ENCODE data around the gene HIVEP3. TPM values are rescaled to one million over a fixed set of nuclear protein-coding genes. Genes with fewer than 3 reads are reported as not detected.

HIVEP3 gene
- total RNA-seq: 5.1 and 6.3 TPM in 2 replicates
- 0.96 TPM for total RNA-seq (2013)
- 1.5 and 2.0 TPM in 2 replicates for polyA plus RNA-seq
- 2.7 and 5.3 TPM in 2 replicates for polyA minus RNA-seq

GRCh38 chr1:41918450-41919043 lies at the start of gene HIVEP3:
Gene HIVEP3, minus strand, starts transcription at chr1:41918922.
- WGBS (ENCODE audit: insufficient coverage): 41% methylated on average over 6 of the region's 15 CpGs
- Mint-ChIP-seq H3K4me3 (peak within 1 kb of the TSS; percentile 69), H3K27ac (no peak within 1 kb of the TSS), H3K27me3 (peaks cover 46% of the 10 kb centered on the region), H3K9me3 (ENCODE audit: insufficient read depth) (peaks cover 2% of the 10 kb centered on the region), H3K4me1 (peaks cover 33% of the 10 kb centered on the region)
- H3K79me2 ChIP-seq (ENCODE audit: control insufficient read depth, insufficient read depth, low read length): no peaks in the 10 kb centered on the region
- H3K9me3 ChIP-seq (ENCODE audit: control extremely low read depth in 1 of 3, control insufficient read depth in 2 of 3, insufficient read depth in 1 of 3, low read length in 2 of 3): peaks cover 0 to 7% (median 0%) of the 10 kb centered on the region in 3 donors
- no peaks in the 10 kb centered on the region for H3K36me3 ChIP-seq (replicated peaks in 1 of 2; ENCODE audit: control extremely low read depth in 1 of 2, control insufficient read depth in 1 of 2, extremely low read depth in 1 of 2, insufficient read depth in 2 of 2, low read length in 1 of 2)
- no peaks in the 10 kb centered on the region for H4K20me1 ChIP-seq (ENCODE audit: control insufficient read depth, insufficient read depth, low read length, poor library complexity, severe bottlenecking)
- peaks cover 31 to 34% of the 10 kb centered on the region in 2 donors for H3K4me1 ChIP-seq (ENCODE audit: control insufficient read depth in 2 of 2, insufficient read depth in 2 of 2, low read length in 2 of 2)
- H3K4me2 ChIP-seq (replicated peaks; ENCODE audit: low read depth, low read length, poor library complexity, severe bottlenecking): peak within 1 kb of the TSS; percentile 74
- TF ChIP-seq, protein P1, sequence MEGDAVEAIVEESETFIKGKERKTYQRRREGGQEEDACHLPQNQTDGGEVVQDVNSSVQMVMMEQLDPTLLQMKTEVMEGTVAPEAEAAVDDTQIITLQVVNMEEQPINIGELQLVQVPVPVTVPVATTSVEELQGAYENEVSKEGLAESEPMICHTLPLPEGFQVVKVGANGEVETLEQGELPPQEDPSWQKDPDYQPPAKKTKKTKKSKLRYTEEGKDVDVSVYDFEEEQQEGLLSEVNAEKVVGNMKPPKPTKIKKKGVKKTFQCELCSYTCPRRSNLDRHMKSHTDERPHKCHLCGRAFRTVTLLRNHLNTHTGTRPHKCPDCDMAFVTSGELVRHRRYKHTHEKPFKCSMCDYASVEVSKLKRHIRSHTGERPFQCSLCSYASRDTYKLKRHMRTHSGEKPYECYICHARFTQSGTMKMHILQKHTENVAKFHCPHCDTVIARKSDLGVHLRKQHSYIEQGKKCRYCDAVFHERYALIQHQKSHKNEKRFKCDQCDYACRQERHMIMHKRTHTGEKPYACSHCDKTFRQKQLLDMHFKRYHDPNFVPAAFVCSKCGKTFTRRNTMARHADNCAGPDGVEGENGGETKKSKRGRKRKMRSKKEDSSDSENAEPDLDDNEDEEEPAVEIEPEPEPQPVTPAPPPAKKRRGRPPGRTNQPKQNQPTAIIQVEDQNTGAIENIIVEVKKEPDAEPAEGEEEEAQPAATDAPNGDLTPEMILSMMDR (IDR thresholded peaks at IDR 0.05): no peak
- TF ChIP-seq EZH2 (IDR thresholded peaks at IDR 0.05; ENCODE audit: borderline replicate concordance, insufficient read depth, low read depth, low read length, poor library complexity, severe bottlenecking): no peak
- DNase-seq (no peak), ATAC-seq (ENCODE audit: low read depth) (no peak)
- no peak within 1 kb of the TSS for H3K27ac ChIP-seq (ENCODE audit: low read length in 2 of 2)
- H2AFZ ChIP-seq (ENCODE audit: insufficient read depth, low read depth, low read length, poor library complexity, severe bottlenecking): peak within 1 kb of the TSS; percentile 58
- peak within 1 kb of the TSS; percentile 31 to 59 (median 39) for H3K4me3 ChIP-seq (ENCODE audit: control extremely low read depth in 1 of 5, extremely low read depth in 1 of 5, insufficient read depth in 1 of 5, low read depth in 2 of 5, low read length in 4 of 5)
- peak within 1 kb of the TSS; percentile 56 for H3K9ac ChIP-seq (ENCODE audit: low read length)
- ChIA-PET CTCF (no interaction called here), POLR2A (no interaction called here)
- peaks cover 0 to 47% (median 29%) of the 10 kb centered on the region in 4 experiments for H3K27me3 ChIP-seq (replicated peaks in 1 of 4; ENCODE audit: control extremely low read depth in 1 of 4, control insufficient read depth in 3 of 4, insufficient read depth in 4 of 4, low read length in 3 of 4)
- intact Hi-C loops (cut with micrococcal nuclease): no loop called here

GRCh38 chr1:41964400-41964799 lies 45.7 kb upstream of the HIVEP3 start:
- intact Hi-C loops (cut with micrococcal nuclease): no loop called here
- WGBS (ENCODE audit: insufficient coverage): 95% methylated on average over 3 of the region's 3 CpGs
- TF ChIP-seq, protein P1 (IDR thresholded peaks at IDR 0.05): no peak
- no peak for TF ChIP-seq EZH2 (IDR thresholded peaks at IDR 0.05; ENCODE audit: borderline replicate concordance, insufficient read depth, low read depth, low read length, poor library complexity, severe bottlenecking)
- Mint-ChIP-seq H3K4me1 (no peaks in the 10 kb centered on the region), H3K4me3 (no peak overlapping the region), H3K27ac (no peak overlapping the region), H3K27me3 (peaks cover 24% of the 10 kb centered on the region), H3K9me3 (ENCODE audit: insufficient read depth) (no peaks in the 10 kb centered on the region)
- ATAC-seq (ENCODE audit: low read depth): no peak
- Histone ChIP-seq H3K4me1 (ENCODE audit: control insufficient read depth in 2 of 2, insufficient read depth in 2 of 2, low read length in 2 of 2) (no peaks in the 10 kb centered on the region), H3K4me2 (replicated peaks; ENCODE audit: low read depth, low read length, poor library complexity, severe bottlenecking) (no peak overlapping the region), H3K9ac (ENCODE audit: low read length) (no peak overlapping the region), H3K9me3 (ENCODE audit: control extremely low read depth in 1 of 3, control insufficient read depth in 2 of 3, insufficient read depth in 1 of 3, low read length in 2 of 3) (no peaks in the 10 kb centered on the region), H3K4me3 (ENCODE audit: control extremely low read depth in 1 of 5, extremely low read depth in 1 of 5, insufficient read depth in 1 of 5, low read depth in 2 of 5, low read length in 4 of 5) (no peak overlapping the region), H3K27me3 (replicated peaks in 1 of 4; ENCODE audit: control extremely low read depth in 1 of 4, control insufficient read depth in 3 of 4, insufficient read depth in 4 of 4, low read length in 3 of 4) (no peaks in the 10 kb centered on the region), H2AFZ (ENCODE audit: insufficient read depth, low read depth, low read length, poor library complexity, severe bottlenecking) (no peak overlapping the region), H3K79me2 (ENCODE audit: control insufficient read depth, insufficient read depth, low read length) (no peaks in the 10 kb centered on the region), H4K20me1 (ENCODE audit: control insufficient read depth, insufficient read depth, low read length, poor library complexity, severe bottlenecking) (no peaks in the 10 kb centered on the region), H3K27ac (ENCODE audit: low read length in 2 of 2) (no peak overlapping the region), H3K36me3 (replicated peaks in 1 of 2; ENCODE audit: control extremely low read depth in 1 of 2, control insufficient read depth in 1 of 2, extremely low read depth in 1 of 2, insufficient read depth in 2 of 2, low read length in 1 of 2) (no peaks in the 10 kb centered on the region)
- ChIA-PET CTCF (no interaction called here), POLR2A (no interaction called here)
- no peak for DNase-seq
